Endodermal cell (in vitro differentiated cells): ENCODE data around the gene MAN2B2. TPM values are rescaled to one million over a fixed set of nuclear protein-coding genes. Genes with fewer than 3 reads are reported as not detected.

ENCODE experiments used
- DNase-seq: peaks from one replicate; pipeline ENCODE4 v3.0.0-alpha.2; 2017
- H3K27ac ChIP-seq: 2 replicates; pipeline ENCODE4 v1.5.1; 2013; ENCODE audit warnings: mild to moderate bottlenecking, low read depth, low read length, moderate library complexity
- H3K27me3 ChIP-seq: 2 replicates; pipeline ENCODE4 v1.6.1; 2013; ENCODE audit warnings: mild to moderate bottlenecking, low read length, moderate library complexity; ENCODE audit not compliant: insufficient read depth, control insufficient read depth, poor library complexity, severe bottlenecking
- H3K36me3 ChIP-seq: 2 replicates; pipeline ENCODE4 v1.7.0; 2013; ENCODE audit warnings: mild to moderate bottlenecking, low read length, moderate library complexity; ENCODE audit not compliant: control insufficient read depth, insufficient read depth
- H3K4me1 ChIP-seq: one replicate; pipeline ENCODE4 v1.7.0; 2013; ENCODE audit warnings: low read length; ENCODE audit not compliant: control insufficient read depth, insufficient read depth
- H3K4me3 ChIP-seq: 2 replicates; pipeline ENCODE4 v1.5.1; 2013; ENCODE audit warnings: mild to moderate bottlenecking, low read length, moderate library complexity
- H3K9ac ChIP-seq: 2 replicates; pipeline ENCODE4 v1.6.1; 2013; ENCODE audit warnings: mild to moderate bottlenecking, low read length, moderate library complexity; ENCODE audit not compliant: poor library complexity, severe bottlenecking; ENCODE audit errors: extremely low read depth
- H3K9me3 ChIP-seq: 2 replicates; pipeline ENCODE4 v1.6.1; 2013; ENCODE audit warnings: mild to moderate bottlenecking, low read length, moderate library complexity; ENCODE audit not compliant: control insufficient read depth
- H3K27ac Mint-ChIP-seq: 2 replicates; pipeline ENCODE4 v1.8.0; 2020; ENCODE audit warnings: mixed read lengths
- H3K27me3 Mint-ChIP-seq: 2 replicates; pipeline ENCODE4 v1.8.0; 2021; ENCODE audit warnings: mild to moderate bottlenecking, mixed read lengths; ENCODE audit not compliant: insufficient read depth
- H3K36me3 Mint-ChIP-seq: 2 replicates; pipeline ENCODE4 v1.8.0; 2020; ENCODE audit warnings: low read depth, mixed read lengths
- H3K4me1 Mint-ChIP-seq: 2 replicates; pipeline ENCODE4 v1.8.0; 2020; ENCODE audit warnings: mixed read lengths
- H3K4me3 Mint-ChIP-seq: 2 replicates; pipeline ENCODE4 v1.8.0; 2020; ENCODE audit warnings: mild to moderate bottlenecking, moderate library complexity, mixed read lengths
- H3K9me3 Mint-ChIP-seq: 2 replicates; pipeline ENCODE4 v1.8.0; 2020; ENCODE audit warnings: mild to moderate bottlenecking, mixed read lengths
- CTCF ChIP-seq: fragments of 200-600 bp; sonication (generic); conservative IDR thresholded peaks from 2 replicates; pipeline ENCODE4 v1.5.0; 2021; ENCODE audit warnings: antibody characterized with exemption, mild to moderate bottlenecking
- WGBS, 2 experiments: methylation state at CpG; one replicate each; pipeline versions ENCODE4 v1.1.5 to v1.1.7; 2013; ENCODE audit warnings: missing lambda C conversion rate in 2 of 2, mixed read lengths in 1 of 2; ENCODE audit not compliant: insufficient coverage in 1 of 2, insufficient read length in 1 of 2; 5-methylcytosine and 5-hydroxymethylcytosine counted together
- total RNA-seq, 2 donors: library from RNA; stranded (reverse); fragmentation: NEBNext Ultra II Directional in 1 of 2; extraction: Animal tissue kit (Norgen Biotek cat#: 25700) in 1 of 2; gene quantifications; 2 replicates in 1 of 2; 3 replicates in 1 of 2; pipeline ENCODE4 v1.2.1, GENCODE V29; 2021

The MAN2B2 gene
- total RNA-seq, 2 donors from 2014 or later, result 13.3 to 20.8 TPM

DNA sequence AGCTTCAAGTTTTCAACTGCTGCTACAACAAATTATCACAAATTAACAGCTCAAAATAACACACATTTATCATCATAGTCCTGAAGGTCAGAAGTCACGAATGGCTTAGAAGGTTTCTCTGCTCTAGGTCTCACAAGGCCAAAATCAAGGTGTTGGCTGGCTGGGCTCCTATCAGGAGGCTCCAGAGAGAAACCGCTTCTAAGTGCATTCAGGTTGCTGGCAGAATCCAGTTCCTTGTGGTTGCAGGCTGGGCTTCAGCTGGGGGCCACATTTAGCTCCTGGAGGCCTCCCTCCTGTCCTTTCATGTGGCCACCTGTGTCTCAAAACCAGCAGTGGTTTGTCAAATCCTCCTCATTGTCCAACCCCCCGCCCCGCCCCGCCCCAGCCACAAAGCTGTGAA lies 80.9 kb downstream of the MAN2B2 start:
- peaks cover 15% of the 10 kb centered on the region for H3K27me3 ChIP-seq
- H3K36me3 ChIP-seq, result no peaks in the 10 kb centered on the region
- Mint-ChIP-seq H3K4me1 (no peaks in the 10 kb centered on the region), H3K27me3 (peaks cover 24% of the 10 kb centered on the region), H3K36me3 (no peaks in the 10 kb centered on the region), H3K9me3 (peaks cover 7% of the 10 kb centered on the region), H3K27ac (no peak overlapping the region), H3K4me3 (no peak overlapping the region)
- no peak overlapping the region for H3K9ac ChIP-seq
- no peaks in the 10 kb centered on the region for H3K4me1 ChIP-seq
- TF ChIP-seq CTCF, result no peak
- no peaks in the 10 kb centered on the region for H3K9me3 ChIP-seq
- no peak for DNase-seq
- no peak overlapping the region for H3K27ac ChIP-seq
- WGBS, 2 experiments, result 91 to 100% methylated on average over 2 to 5 of the region's 5 CpGs
- H3K4me3 ChIP-seq, result no peak overlapping the region

DNA sequence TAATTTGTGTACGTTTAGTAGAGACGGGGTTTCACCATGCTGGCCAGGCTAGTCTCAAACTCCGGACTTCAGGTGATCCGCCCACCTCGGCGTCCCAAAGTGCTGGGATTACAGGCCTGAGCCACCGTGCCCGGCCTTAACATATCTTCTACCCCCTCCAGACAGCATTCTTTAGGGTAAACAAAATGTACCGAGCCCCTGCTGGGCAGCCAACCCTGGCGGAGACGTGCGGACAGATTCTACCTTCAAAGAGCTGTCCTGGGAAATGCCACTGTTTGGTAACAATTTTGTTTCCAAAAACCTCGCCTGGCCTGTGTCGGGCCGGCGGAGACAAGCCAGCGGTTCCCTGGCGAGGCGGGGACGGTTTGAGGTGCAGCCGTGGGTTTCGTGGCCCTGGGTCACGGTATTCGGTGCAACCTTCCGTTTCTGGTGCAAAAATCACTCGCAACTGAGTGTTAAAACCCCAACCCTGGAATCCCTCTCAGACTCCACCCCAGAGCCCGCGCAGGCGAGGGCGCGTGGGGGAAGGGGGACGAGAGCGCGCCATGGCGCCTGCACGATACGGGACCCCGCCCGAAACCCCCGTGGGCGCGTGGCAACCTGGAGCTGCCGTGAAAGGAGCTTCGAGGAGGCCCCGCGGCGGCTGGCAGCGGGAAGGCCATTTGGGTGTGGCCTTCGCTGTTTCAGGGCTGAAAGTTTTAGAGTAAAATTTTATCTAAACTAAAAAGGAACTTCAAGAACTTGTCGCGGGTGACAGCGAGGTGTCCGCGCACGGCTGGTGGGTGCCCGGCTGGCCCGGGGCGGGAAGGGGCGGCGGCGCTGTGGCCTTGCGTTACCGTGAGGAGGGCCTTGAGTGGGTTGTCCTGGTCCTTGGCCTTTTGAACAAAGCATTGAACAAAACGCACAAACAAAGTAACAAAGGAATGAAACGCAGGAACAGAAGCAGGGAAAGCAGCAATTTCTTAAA lies 82.5 kb downstream of the MAN2B2 start:
- H3K27me3 ChIP-seq, result peaks cover 21% of the 10 kb centered on the region
- WGBS, 2 experiments, result 83 to 95% methylated on average over 35 to 65 of the region's 65 CpGs
- no peak overlapping the region for H3K4me3 Mint-ChIP-seq
- no peak overlapping the region for H3K27ac Mint-ChIP-seq
- peaks cover 7% of the 10 kb centered on the region for H3K9me3 Mint-ChIP-seq
- H3K27ac ChIP-seq, result no peak overlapping the region
- TF ChIP-seq CTCF, result no peak
- no peaks in the 10 kb centered on the region for H3K36me3 ChIP-seq
- H3K4me1 Mint-ChIP-seq, result no peaks in the 10 kb centered on the region
- H3K9ac ChIP-seq, result no peak overlapping the region
- no peaks in the 10 kb centered on the region for H3K9me3 ChIP-seq
- H3K4me3 ChIP-seq, result no peak overlapping the region
- H3K4me1 ChIP-seq, result no peaks in the 10 kb centered on the region
- H3K36me3 Mint-ChIP-seq, result no peaks in the 10 kb centered on the region
- no peak for DNase-seq
- H3K27me3 Mint-ChIP-seq, result peaks cover 39% of the 10 kb centered on the region

DNA sequence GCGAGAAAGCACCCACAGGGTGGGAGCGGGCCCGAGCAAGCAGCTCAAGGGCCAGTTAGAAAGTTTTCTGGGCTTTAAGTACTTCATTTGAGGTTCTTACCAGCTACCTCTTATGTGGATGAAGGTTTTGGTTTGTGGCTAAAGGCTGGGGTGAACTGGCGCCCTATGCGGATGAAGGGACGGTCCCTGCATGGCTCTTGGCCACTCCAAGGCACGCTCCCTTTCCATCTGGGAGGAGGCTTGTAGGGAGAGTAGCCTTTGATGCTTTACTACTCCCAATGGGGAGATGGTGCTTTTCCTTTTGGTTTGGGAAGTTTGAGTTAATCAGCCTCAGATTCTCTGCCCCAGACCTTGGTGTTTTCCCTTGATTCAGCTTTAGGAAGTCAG lies 83.2 kb downstream of the MAN2B2 start:
- 90 to 93% methylated on average over 6 to 7 of the region's 7 CpGs for WGBS, 2 experiments
- no peaks in the 10 kb centered on the region for H3K9me3 ChIP-seq
- no peak overlapping the region for H3K27ac Mint-ChIP-seq
- peak overlapping the region; percentile 44 for H3K4me3 Mint-ChIP-seq
- H3K4me3 ChIP-seq, result no peak overlapping the region
- peaks cover 28% of the 10 kb centered on the region for H3K27me3 ChIP-seq
- no peaks in the 10 kb centered on the region for H3K4me1 ChIP-seq
- DNase-seq, result no peak
- H3K27me3 Mint-ChIP-seq, result peaks cover 45% of the 10 kb centered on the region
- no peak overlapping the region for H3K27ac ChIP-seq
- H3K4me1 Mint-ChIP-seq, result no peaks in the 10 kb centered on the region
- H3K36me3 Mint-ChIP-seq, result no peaks in the 10 kb centered on the region
- no peak overlapping the region for H3K9ac ChIP-seq
- peaks cover 7% of the 10 kb centered on the region for H3K9me3 Mint-ChIP-seq
- no peak for TF ChIP-seq CTCF
- no peaks in the 10 kb centered on the region for H3K36me3 ChIP-seq
